K562 (cell line): ENCODE results near the gene NPC1. TPM values are rescaled to one million over a fixed set of nuclear protein-coding genes. Genes with fewer than 3 reads are reported as not detected.

Experiments used
- ATAC-seq: fragments of 200-7000 bp; cut with Tn5 transposase; 3 replicates; pipeline ENCODE4 v1.9.1; 2020; ENCODE audit warnings: moderate library complexity
- BruUV-seq: library from RNA; stranded (reverse); fragments of 400-500 nt; replicated peaks from 2 replicates; lab custom pipeline; 2021; lab: Mats Ljungman, UMichigan
- CTCF ChIA-PET: fragments of 300-600 bp; formaldehyde crosslinking; extraction: SDS; loops from one replicate; lab custom pipeline; 2021; ENCODE audit warnings: low intra/inter-chr PET ratio; lab: Yijun Ruan, JAX
- POLR2A ChIA-PET: fragments of 300-600, 350-650 bp; sonication (Branson Sonifier 250); formaldehyde crosslinking; extraction: SDS; loops from one replicate; lab custom pipeline; 2021; ENCODE audit warnings: antibody characterized with exemption, inconsistent platforms; lab: Yijun Ruan, JAX
- DNase-seq, 4 experiments: peaks; one replicate each; pipeline versions ENCODE4 v3.0.0 to v3.0.0-alpha.2; 2011 to 2018; ENCODE audit warnings: low spot score in 3 of 4, mixed read lengths in 3 of 4; ENCODE audit errors: extremely low read depth in 1 of 4
- FAIRE-seq: peaks from 2 replicates; lab custom pipeline; 2011; peaks lifted over from hg19 to GRCh38; lab: Jason Lieb, UNC
- H2AFZ ChIP-seq: 2 replicates; pipeline ENCODE4 v1.6.0; 2011; ENCODE audit warnings: low read depth, low read length, control low read depth, inconsistent platforms
- H3K27ac ChIP-seq: fragments of 200-600 bp; 3 replicates; pipeline ENCODE4 v1.8.0; 2011; ENCODE audit warnings: low read depth, mild to moderate bottlenecking, control low read depth, inconsistent platforms, low read length, moderate library complexity, mixed read lengths; ENCODE audit errors: extremely low read depth
- H3K27me3 ChIP-seq, 2 experiments: fragments of 300-600 bp in 1 of 2; 2 replicates in 1 of 2; 3 replicates in 1 of 2; pipeline versions ENCODE4 v1.6.0 to v1.8.0; 2011; ENCODE audit warnings: inconsistent platforms in 2 of 2, low read length in 2 of 2, mild to moderate bottlenecking in 1 of 2, mixed read lengths in 1 of 2, moderate library complexity in 1 of 2; ENCODE audit not compliant: control insufficient read depth in 2 of 2, insufficient read depth in 2 of 2
- H3K36me3 ChIP-seq: fragments of 300-600 bp; 3 replicates; pipeline ENCODE4 v1.8.0; 2011; ENCODE audit warnings: mild to moderate bottlenecking, low read length, inconsistent platforms; ENCODE audit not compliant: control insufficient read depth, insufficient read depth
- H3K4me1 ChIP-seq, 2 experiments: fragments of 200-600 bp in 1 of 2; replicated peaks in 1 of 2; 2 replicates in 1 of 2; 3 replicates in 1 of 2; pipeline versions ENCODE4 v1.5.1 to v1.8.0; 2011; ENCODE audit warnings: inconsistent platforms in 2 of 2, low read length in 2 of 2, mild to moderate bottlenecking in 1 of 2, mixed read lengths in 1 of 2, moderate library complexity in 1 of 2; ENCODE audit not compliant: control insufficient read depth in 2 of 2, insufficient read depth in 2 of 2
- H3K4me2 ChIP-seq: 2 replicates; pipeline ENCODE4 v1.6.1; 2011; ENCODE audit warnings: low read length, control low read depth, inconsistent platforms, mixed read lengths; ENCODE audit not compliant: insufficient read depth
- H3K4me3 ChIP-seq: fragments of 200-600 bp; sonication (generic), shearing (Covaris generic); 2 replicates; pipeline ENCODE4 v1.5.1; 2016; ENCODE audit warnings: control low read depth, inconsistent platforms
- H3K79me2 ChIP-seq: fragments of 200-600 bp; 3 replicates; pipeline ENCODE4 v1.8.0; 2011; ENCODE audit warnings: low read length, inconsistent platforms; ENCODE audit not compliant: control insufficient read depth, insufficient read depth
- H3K9ac ChIP-seq, 2 experiments: 2 replicates each; pipeline versions ENCODE4 v1.6.0 to v1.6.1; 2011; ENCODE audit warnings: low read depth in 2 of 2, low read length in 2 of 2, control low read depth in 1 of 2, inconsistent platforms in 1 of 2, mild to moderate bottlenecking in 1 of 2, mixed read lengths in 1 of 2; ENCODE audit not compliant: insufficient read depth in 1 of 2
- H3K9me1 ChIP-seq: one replicate; pipeline ENCODE4 v1.6.0; 2011; ENCODE audit warnings: inconsistent platforms, mild to moderate bottlenecking, low read length, moderate library complexity; ENCODE audit not compliant: control insufficient read depth, insufficient read depth
- H3K9me3 ChIP-seq: replicated peaks from 2 replicates; pipeline ENCODE4 v1.5.1; 2011; ENCODE audit warnings: low read depth, low read length, inconsistent platforms; ENCODE audit not compliant: control insufficient read depth, insufficient read depth
- H4K20me1 ChIP-seq: replicated peaks from 2 replicates; pipeline ENCODE4 v1.6.1; 2011; ENCODE audit warnings: low read length, inconsistent platforms, mixed read lengths; ENCODE audit not compliant: control insufficient read depth, insufficient read depth
- CBX3 ChIP-seq, 2 experiments: IDR thresholded peaks; 1 replicate in 1 of 2; 2 replicates in 1 of 2; pipeline ENCODE4 v1.6.1; 2012; ENCODE audit warnings: inconsistent platforms in 2 of 2, low read length in 2 of 2, borderline replicate concordance in 1 of 2, control low read depth in 1 of 2
- COPS2 ChIP-seq: fragments of 450-650 bp; conservative IDR thresholded peaks from 2 replicates; pipeline ENCODE4 v1.6.1; 2016; ENCODE audit warnings: mild to moderate bottlenecking, moderate library complexity
- ESRRB ChIP-seq: fragments of 250-450 bp; sonication (Bioruptor Pico); IDR thresholded peaks from 2 replicates; pipeline ENCODE4 v1.5.0; 2020; ENCODE audit warnings: mild to moderate bottlenecking, moderate library complexity, borderline replicate concordance
- HCFC1 ChIP-seq: IDR thresholded peaks from 2 replicates; pipeline ENCODE4 v1.6.1; 2012; ENCODE audit warnings: low read depth, low read length, improper control_type of control experiment
- HDAC1 ChIP-seq, 2 experiments: fragments of 450-650 bp; IDR thresholded peaks; 2 replicates each; pipeline ENCODE4 v1.6.1; 2016 to 2017; ENCODE audit warnings: inconsistent platforms in 1 of 2, mild to moderate bottlenecking in 1 of 2, moderate library complexity in 1 of 2
- HDAC8 ChIP-seq: fragments of 450-650 bp; IDR thresholded peaks from 2 replicates; pipeline ENCODE4 v1.6.1; 2016; ENCODE audit warnings: mild to moderate bottlenecking, missing genetic modification characterization, moderate library complexity, missing compliant biosample characterization
- IRF2 ChIP-seq: sonication (generic); formaldehyde crosslinking; IDR thresholded peaks from 2 replicates; pipeline ENCODE4 v1.8.1; 2022; ENCODE audit warnings: mild to moderate bottlenecking, missing genetic modification reagents
- MEF2A ChIP-seq: IDR thresholded peaks from 2 replicates; pipeline ENCODE4 v1.6.1; 2011; ENCODE audit warnings: low read depth, mild to moderate bottlenecking, low read length, moderate library complexity; ENCODE audit not compliant: control insufficient read depth
- TAF15 ChIP-seq: fragments of 200-400 bp; formaldehyde crosslinking; IDR thresholded peaks from 2 replicates; pipeline ENCODE4 v1.6.1; 2017; ENCODE audit warnings: mild to moderate bottlenecking, low read depth, low read length, moderate library complexity
- TCF3 ChIP-seq: sonication (generic); formaldehyde crosslinking; IDR thresholded peaks from 2 replicates; pipeline ENCODE4 v1.4.0; 2020; ENCODE audit warnings: mild to moderate bottlenecking, missing genetic modification reagents
- ZNF253 ChIP-seq: fragments of 250-450 bp; sonication (Bioruptor Pico); conservative IDR thresholded peaks from 2 replicates; pipeline ENCODE4 v1.6.1; 2021; ENCODE audit warnings: mild to moderate bottlenecking
- ZNF780A ChIP-seq: fragments of 250-450 bp; sonication (Bioruptor Pico); IDR thresholded peaks from 2 replicates; pipeline ENCODE4 v1.5.0; 2021; ENCODE audit warnings: mild to moderate bottlenecking
- ZNF79 ChIP-seq: fragments of 250-450 bp; sonication (Bioruptor Pico); IDR thresholded peaks from 2 replicates; pipeline ENCODE4 v1.4.0; 2020; ENCODE audit warnings: low read depth, mild to moderate bottlenecking, moderate library complexity
- WGBS: fragments of 100-300 bp; shearing (Covaris generic); methylation state at CpG from one replicate; pipeline ENCODE4 v1.1.6; 2016; ENCODE audit warnings: low coverage, mixed read lengths; ENCODE audit not compliant: insufficient coverage; ENCODE audit errors: missing lambda C conversion rate; 5-methylcytosine and 5-hydroxymethylcytosine counted together
- in situ Hi-C: fragments of 300-500 bp; cut with MboI; formaldehyde crosslinking; loops from 4 replicates; pipeline ENCODE4 v1.15.0; 2018; ENCODE audit warnings: inconsistent platforms, mixed read lengths
- intact Hi-C: fragments of 100-400 bp; cut with micrococcal nuclease; formaldehyde crosslinking; loops from 2 replicates; pipeline ENCODE4 v1.14.2; 2022
- polyA plus RNA-seq, 8 experiments: library from polyadenylated mRNA; depleted of rRNA in 4 of 8; stranded (reverse) in 5 of 8; unstranded in 3 of 8; fragments of >200 nt; fragmentation: Nextera tagmentation in 2 of 8; fragmentation: Illumina TruSeq in 1 of 8; extraction: Ambion mirVana in 2 of 8; extraction: Trizol in 1 of 8; gene quantifications; 2 replicates each; pipeline versions ENCODE4 v1.2.1 to v1.2.3, GENCODE V29; 2011 to 2014; ENCODE audit warnings: inconsistent platforms in 1 of 8, missing spikeins in 1 of 8
- total RNA-seq, 7 experiments: library from RNA; depleted of rRNA in 6 of 7; stranded (reverse); fragments of >200 nt in 6 of 7; fragmentation: Illumina TruSeq in 2 of 7; extraction: Trizol in 2 of 7; gene quantifications; 2 replicates each; pipeline versions ENCODE4 v1.2.1 to v1.2.3, GENCODE V29; 2011 to 2021; ENCODE audit warnings: low replicate concordance in 1 of 7
- TF ChIP-seq, protein P1 (sequence below), 3 experiments: fragments of 200-800 bp in 1 of 3; fragments of 250-450 bp in 1 of 3; fragments of 450-650 bp in 1 of 3; sonication (Bioruptor Pico) in 1 of 3; sonication (Bioruptor generic) in 1 of 3; formaldehyde crosslinking in 1 of 3; IDR thresholded peaks; 2 replicates each; pipeline versions ENCODE4 v1.6.1 to v1.8.0; 2016 to 2022; ENCODE audit warnings: mild to moderate bottlenecking in 2 of 3, missing genetic modification characterization in 2 of 3, missing compliant biosample characterization in 1 of 3, moderate library complexity in 1 of 3
- TF ChIP-seq, protein P2 (sequence below): fragments of 450-650 bp; IDR thresholded peaks from 2 replicates; pipeline ENCODE4 v1.6.1; 2018; ENCODE audit warnings: mild to moderate bottlenecking, low read depth; ENCODE audit not compliant: partially characterized antibody
- TF ChIP-seq, protein P3 (sequence below): fragments of 450-650 bp; formaldehyde crosslinking; IDR thresholded peaks from 2 replicates; pipeline ENCODE4 v1.4.0; 2022; ENCODE audit warnings: mild to moderate bottlenecking, moderate library complexity

Gene NPC1
- total and polyA plus RNA-seq, 9 of the 15 experiments (the other 6 are each of a cell fraction or from before 2014, with no cell fraction given), result 17.1 to 45.9 (median 27.6) TPM

DNA sequence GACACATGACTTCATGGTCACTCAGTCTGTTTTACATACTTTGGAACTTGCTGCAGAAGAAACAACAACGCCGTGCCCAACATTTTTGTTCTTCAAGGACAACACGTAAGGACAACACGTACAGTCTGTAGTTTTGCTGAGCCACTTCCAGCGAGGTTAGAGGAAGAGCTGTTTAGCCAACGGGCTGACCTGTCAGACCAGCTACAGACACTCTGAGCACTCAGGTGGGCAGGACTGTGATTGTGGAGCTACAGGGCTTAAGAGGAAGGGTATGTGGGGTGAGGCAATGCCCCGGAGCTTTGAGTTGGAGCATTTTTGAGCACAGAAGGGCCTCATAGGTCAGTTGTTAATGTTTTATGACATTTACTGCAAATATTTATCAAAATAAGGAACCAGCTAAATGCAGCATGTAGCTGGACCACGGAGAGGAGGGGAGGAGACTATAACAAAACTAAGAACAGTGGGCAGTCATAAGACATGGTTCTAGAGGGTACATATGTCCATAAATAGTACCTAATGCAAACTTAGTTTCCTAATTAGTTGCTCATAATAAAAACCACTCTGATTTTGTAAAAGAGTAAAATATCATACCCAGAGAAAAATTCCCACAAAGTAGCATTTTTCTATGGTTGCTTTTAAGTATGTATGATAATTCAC is 26.3 kb upstream of the NPC1 start:
- H3K36me3 ChIP-seq, result no peaks in the 10 kb centered on the region
- no peak overlapping the region for H2AFZ ChIP-seq
- no TSS peak for BruUV-seq
- POLR2A ChIA-PET, result interaction anchor here (0.6 to 1.0 kb wide), 4 partner anchors 27 to 499 kb away, joined by 3 read pairs; partner anchors contain the start of gene NPC1
- no peak overlapping the region for H3K4me3 ChIP-seq
- no peak overlapping the region for H3K9ac ChIP-seq
- H3K27me3 ChIP-seq, result peaks cover 20 to 30% of the 10 kb centered on the region in 2 experiments; a peak in 4 of 5 replicates
- DNase-seq (no peak), FAIRE-seq (no peak), ATAC-seq (peak; percentile 56)
- no peaks in the 10 kb centered on the region for H3K9me1 ChIP-seq
- no peak overlapping the region for H3K4me2 ChIP-seq
- intact Hi-C loops (no loop called here), in situ Hi-C loops (no loop called here)
- H3K27ac ChIP-seq, result no peak overlapping the region
- peaks cover 2% of the 10 kb centered on the region; the same call in 1 of the 2 replicates for H4K20me1 ChIP-seq
- H3K4me1 ChIP-seq, result no peaks in the 10 kb centered on the region
- H3K79me2 ChIP-seq, result no peaks in the 10 kb centered on the region
- no peaks in the 10 kb centered on the region for H3K9me3 ChIP-seq
- CTCF ChIA-PET, result no interaction called here
- 4% methylated on average over 8 of the region's 8 CpGs for WGBS
- TF ChIP-seq HDAC1 (IDR thresholded peaks at IDR 0.05), result no peak
- TF ChIP-seq, protein P1, sequence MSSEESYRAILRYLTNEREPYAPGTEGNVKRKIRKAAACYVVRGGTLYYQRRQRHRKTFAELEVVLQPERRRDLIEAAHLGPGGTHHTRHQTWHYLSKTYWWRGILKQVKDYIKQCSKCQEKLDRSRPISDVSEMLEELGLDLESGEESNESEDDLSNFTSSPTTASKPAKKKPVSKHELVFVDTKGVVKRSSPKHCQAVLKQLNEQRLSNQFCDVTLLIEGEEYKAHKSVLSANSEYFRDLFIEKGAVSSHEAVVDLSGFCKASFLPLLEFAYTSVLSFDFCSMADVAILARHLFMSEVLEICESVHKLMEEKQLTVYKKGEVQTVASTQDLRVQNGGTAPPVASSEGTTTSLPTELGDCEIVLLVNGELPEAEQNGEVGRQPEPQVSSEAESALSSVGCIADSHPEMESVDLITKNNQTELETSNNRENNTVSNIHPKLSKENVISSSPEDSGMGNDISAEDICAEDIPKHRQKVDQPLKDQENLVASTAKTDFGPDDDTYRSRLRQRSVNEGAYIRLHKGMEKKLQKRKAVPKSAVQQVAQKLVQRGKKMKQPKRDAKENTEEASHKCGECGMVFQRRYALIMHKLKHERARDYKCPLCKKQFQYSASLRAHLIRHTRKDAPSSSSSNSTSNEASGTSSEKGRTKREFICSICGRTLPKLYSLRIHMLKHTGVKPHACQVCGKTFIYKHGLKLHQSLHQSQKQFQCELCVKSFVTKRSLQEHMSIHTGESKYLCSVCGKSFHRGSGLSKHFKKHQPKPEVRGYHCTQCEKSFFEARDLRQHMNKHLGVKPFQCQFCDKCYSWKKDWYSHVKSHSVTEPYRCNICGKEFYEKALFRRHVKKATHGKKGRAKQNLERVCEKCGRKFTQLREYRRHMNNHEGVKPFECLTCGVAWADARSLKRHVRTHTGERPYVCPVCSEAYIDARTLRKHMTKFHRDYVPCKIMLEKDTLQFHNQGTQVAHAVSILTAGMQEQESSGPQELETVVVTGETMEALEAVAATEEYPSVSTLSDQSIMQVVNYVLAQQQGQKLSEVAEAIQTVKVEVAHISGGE (CRISPR knock-in tag; IDR thresholded peaks at IDR 0.05), result no peak
- TF ChIP-seq ESRRB (CRISPR knock-in tag), result no peak
- TF ChIP-seq ZNF780A (CRISPR knock-in tag), result no peak
- TF ChIP-seq COPS2, result no peak
- no peak for TF ChIP-seq IRF2 (CRISPR knock-in tag)
- TF ChIP-seq, protein P2, sequence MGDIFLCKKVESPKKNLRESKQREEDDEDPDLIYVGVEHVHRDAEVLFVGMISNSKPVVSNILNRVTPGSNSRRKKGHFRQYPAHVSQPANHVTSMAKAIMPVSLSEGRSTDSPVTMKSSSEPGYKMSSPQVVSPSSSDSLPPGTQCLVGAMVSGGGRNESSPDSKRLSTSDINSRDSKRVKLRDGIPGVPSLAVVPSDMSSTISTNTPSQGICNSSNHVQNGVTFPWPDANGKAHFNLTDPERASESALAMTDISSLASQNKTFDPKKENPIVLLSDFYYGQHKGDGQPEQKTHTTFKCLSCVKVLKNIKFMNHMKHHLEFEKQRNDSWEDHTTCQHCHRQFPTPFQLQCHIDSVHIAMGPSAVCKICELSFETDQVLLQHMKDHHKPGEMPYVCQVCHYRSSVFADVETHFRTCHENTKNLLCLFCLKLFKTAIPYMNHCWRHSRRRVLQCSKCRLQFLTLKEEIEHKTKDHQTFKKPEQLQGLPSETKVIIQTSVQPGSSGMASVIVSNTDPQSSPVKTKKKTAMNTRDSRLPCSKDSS, result no peak
- TF ChIP-seq HCFC1, result no peak
- TF ChIP-seq, protein P3, sequence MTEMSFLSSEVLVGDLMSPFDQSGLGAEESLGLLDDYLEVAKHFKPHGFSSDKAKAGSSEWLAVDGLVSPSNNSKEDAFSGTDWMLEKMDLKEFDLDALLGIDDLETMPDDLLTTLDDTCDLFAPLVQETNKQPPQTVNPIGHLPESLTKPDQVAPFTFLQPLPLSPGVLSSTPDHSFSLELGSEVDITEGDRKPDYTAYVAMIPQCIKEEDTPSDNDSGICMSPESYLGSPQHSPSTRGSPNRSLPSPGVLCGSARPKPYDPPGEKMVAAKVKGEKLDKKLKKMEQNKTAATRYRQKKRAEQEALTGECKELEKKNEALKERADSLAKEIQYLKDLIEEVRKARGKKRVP (CRISPR knock-in tag), result no peak
- TF ChIP-seq CBX3 (IDR thresholded peaks at IDR 0.05; ENCODE audit: borderline replicate concordance in 1 of 2, low read length in 2 of 2), result no peak
- no peak for TF ChIP-seq TCF3 (CRISPR knock-in tag)
- no peak for TF ChIP-seq ZNF253 (CRISPR knock-in tag)
- TF ChIP-seq HDAC8 (tag), result no peak
- TF ChIP-seq ZNF79, result no peak
- no peak for TF ChIP-seq MEF2A
- no peak for TF ChIP-seq TAF15
